HG03139 (cell line): Measurements from ENCODE around the gene CFLAR.

Experiments used
- ATAC-seq: cut with Tn5 transposase; IDR thresholded peaks from one replicate; pipeline ENCODE4 v1.9.1; 2021; ENCODE audit not compliant: unreplicated experiment

Gene CFLAR

GRCh38 chr2:201205515-201205849 lies 89.5 kb downstream of the CFLAR start:
- ATAC-seq: no peak

DNA sequence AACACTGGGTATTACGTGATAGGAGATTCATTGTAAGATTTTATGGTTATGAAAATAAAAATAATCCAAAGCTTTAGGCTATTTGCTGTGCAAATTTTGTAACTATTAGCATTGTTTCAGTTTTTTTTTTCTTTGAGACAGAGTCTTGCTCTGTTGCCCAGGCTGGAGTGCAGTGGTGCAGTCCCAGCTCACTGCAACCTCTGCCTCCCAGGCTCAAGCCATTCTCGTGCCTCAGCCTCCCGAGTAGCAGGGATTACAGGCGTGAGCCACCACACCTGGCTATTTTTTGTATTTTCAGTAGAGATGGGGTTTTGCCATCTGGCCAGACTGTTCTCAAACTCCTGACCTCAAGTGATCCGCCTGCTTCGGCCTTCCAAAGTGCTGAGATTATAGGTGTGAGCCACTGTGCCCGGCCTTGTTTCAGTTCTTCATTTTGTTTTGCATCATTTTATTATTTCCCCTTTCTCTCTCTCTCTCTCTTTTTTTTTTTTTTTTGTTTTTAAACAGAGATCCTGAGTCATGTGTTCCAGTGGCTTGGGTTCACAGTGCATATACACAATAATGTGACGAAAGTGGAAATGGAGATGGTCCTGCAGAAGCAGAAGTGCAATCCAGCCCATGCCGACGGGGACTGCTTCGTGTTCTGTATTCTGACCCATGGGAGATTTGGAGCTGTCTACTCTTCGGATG lies 92.7 kb downstream of the CFLAR start:
- peak; percentile 62 for ATAC-seq

GRCh38 chr2:201215963-201216362 lies 100.0 kb downstream of the CFLAR start:
- no peak for ATAC-seq

GRCh38 chr2:201216918-201217317 lies 101.0 kb downstream of the CFLAR start:
- ATAC-seq: no peak

DNA sequence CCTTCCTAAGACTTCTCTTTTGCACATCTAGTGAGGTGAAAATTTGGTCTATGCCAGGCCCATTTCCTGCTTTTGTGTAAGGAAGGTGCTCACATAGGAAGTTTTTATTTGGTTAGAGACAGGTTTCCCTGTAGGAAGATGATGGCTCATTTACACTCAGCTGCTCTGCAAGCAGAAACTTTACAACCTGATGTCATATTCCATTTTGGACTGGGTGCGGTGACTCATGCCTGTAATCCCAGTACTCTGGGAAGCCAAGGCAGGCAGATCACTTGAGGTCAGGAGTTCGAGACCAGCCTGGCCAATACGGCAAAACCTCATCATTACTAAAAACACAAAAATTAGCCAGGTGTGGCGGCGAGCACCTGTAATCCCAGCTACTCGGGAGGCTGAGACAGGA lies 102.8 kb downstream of the CFLAR start:
- ATAC-seq: no peak

- no peak for ATAC-seq
Measured at GRCh38 chr2:201219328-201220096, 103.5 kb downstream of the CFLAR start.

DNA sequence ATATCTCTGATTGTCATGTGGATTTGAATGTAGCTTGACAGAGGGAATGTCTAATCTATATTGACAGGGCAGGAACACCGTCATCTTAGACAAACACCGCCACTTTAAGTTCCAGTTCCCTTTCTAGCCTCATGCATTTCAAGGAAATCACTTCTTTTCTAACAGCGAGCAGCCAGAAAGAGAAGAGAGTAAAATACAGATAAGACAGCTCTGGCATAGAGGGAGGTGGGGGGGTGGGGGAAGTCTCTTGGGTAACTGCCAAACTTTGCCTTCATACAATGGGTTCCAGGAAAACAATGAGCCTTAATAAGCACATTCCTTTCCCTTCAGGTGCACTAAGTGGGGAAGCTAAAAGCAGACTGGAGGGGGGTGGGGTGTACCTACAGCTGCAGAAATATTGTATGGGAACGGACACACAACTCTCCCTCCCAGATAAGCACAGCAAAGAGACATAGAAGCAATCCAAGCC lies 104.2 kb downstream of the CFLAR start:
- no peak for ATAC-seq

DNA sequence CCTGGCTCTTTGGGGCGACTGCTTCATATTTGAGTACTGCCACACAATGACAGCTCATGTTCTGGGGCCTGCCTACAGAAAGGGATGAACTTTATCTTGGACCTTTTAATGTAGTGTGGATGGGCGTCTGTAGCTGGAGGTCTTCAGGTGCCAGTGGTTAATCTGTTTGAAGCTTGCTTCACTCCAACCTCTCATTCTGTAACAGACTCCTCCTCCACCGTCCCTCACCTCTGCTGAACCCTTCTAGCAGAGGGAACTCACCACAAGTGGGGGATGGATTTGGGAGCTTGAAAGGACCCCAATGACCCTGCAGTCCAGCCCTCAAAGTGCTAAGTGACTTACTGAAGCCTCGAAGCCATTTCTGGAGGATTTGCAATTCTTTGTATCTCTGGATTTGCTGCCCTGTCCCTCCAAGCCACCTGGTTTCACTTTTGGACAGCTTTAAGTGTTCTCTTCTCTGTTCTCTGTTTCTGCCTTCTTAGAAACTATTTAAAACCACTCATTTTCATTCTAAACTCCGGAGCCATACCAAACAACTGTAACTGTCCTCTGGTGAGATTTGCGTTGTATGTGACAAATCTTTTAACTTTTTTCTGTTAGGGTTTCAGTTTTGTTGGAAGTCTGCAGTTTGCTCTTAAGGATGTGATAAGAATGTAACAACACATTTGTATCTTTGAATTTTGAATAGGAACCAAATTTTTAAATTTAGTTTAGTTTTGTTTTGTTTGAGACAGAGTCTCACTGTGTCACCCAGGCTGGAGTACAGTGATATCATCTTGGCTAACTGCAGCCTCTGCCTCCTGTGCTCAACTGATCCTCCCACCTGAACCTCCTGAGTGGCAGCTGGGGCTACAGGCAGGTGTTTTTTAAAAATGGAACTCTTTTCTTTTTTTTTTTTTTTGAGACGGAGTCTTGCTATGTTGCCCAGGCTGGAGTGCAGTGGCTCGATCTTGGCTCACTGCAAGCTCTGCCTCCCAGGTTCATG lies 107.4 kb downstream of the CFLAR start:
- ATAC-seq: peak; percentile 78
